ENCODE measurements around the gene MAP3K14.

Gene MAP3K14

GRCh38 chr17:45232514-45233422 is 84.1 kb downstream of the MAP3K14 start:
- DNase-seq: no peak

- DNase-seq: peak in 3 of 4 experiments; percentile 58 to 72 (median 65)
These were observed 85.2 kb downstream of the MAP3K14 start for GRCh38 chr17:45231481-45232116.

- DNase-seq: peak in 2 of 4 experiments; percentile 46 to 48
These were observed 85.9 kb downstream of the MAP3K14 start for GRCh38 chr17:45230787-45231480.

DNA sequence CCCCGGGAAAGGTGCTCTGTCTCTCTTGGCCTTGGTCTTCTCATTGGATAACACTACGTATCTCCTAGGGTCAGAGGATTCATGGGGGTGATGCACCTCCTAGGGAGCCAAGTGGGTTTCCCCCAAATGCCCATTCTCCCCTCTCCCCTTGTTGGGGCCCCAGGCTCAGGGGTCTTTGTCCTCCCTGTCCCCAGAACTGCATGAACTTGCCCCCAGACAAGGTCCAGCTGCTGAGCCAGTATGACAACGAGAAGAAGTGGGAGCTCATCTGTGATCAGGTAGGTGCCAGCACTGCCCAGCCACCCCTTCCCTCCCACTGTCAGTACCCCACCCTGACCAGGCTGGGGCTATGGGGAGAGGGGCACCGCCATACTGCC is 86.4 kb downstream of the MAP3K14 start:
- DNase-seq: no peak

- peak in 3 of 4 experiments; percentile 54 to 69 (median 61) for DNase-seq
These were observed 87.0 kb downstream of the MAP3K14 start for GRCh38 chr17:45229681-45230409.

DNA sequence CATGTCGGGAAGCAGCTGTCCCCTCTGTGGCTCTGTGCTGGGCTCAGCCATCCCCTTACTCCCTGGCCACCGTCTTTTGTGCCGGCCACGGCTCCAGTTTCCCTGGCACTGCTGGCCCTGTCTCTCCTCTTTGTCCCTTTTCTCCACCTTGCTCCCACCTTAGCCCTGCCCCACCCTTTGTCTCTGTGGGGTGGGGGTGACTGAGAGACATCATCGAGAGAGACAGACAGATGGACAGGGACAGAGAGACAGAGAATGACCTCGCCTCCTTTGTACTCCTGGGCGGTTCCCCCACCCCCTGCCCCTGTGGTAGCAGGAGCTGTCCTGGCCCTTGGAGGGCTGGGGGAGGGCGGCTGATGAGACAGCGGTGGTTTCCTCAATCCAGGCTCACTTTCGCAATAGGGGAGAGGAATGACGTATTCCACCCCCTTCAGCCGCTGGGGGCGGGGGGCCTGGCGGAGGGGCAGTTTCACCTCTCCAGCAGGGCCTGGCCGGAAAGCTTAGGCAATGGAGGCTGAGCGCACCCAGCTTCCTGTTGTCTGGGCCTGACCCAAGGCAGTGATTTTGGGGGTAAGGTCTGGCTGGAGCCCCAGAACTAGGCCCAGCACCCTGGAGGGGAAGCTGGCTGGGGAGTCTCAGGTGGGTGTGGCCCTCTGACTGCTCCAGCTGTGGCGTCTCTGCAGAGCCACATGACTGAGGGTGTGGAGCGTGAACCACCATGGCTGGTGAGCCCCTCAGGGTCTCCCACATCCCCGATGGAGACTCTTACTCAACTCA is 87.9 kb downstream of the MAP3K14 start:
- DNase-seq: peak; percentile 98 to 99 (median 99)

- peak in 3 of 4 experiments; percentile 49 to 57 (median 53) for DNase-seq
These were observed 88.7 kb downstream of the MAP3K14 start for GRCh38 chr17:45227926-45228762.

DNA sequence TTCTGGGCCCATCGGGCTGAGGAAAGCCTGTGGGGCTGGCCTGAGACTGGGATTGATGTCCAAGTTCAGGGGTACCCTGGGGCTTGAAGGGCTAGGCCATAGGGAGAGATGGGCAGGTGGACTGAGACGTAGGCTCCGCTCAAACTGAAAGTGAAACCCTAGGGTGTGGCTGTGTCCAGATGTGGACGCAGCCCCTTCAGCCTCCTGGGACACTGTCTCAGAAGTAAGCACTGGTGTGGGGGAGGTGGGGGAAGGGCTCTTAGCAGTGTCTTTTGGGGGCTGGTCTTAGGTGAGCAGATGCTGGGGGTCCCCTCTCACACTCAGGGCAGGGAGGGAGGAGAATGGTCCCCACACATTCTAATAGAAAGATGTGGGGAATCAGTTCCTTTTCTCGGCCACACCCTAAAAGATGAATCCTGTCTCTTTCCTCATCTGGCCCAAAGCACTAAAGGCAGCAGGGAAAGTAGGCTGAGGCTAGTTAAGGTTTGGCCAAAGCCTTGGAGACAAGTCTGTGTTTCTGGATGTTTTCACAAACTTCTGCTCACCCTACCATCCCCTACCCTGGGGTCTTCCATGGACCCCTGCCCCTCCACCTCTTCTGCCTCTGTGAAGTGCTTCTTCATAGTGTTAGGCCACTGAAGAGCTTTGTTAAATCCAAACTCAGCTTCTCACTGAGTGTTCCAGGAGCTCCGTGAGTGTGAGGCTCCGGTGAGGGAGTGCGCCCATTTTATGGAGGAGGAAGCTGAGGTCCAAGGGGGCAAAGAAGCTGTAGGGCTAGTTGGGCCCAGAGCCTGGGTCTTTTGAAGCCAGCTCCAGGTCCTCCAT is 89.5 kb downstream of the MAP3K14 start:
- DNase-seq: peak in 3 of 4 experiments; percentile 56 to 68 (median 61)

- DNase-seq: no peak
These were observed 90.2 kb downstream of the MAP3K14 start for GRCh38 chr17:45226576-45226975.

- peak; percentile 90 to 96 (median 95) for DNase-seq
These were observed 90.8 kb downstream of the MAP3K14 start for GRCh38 chr17:45225964-45226530.

- DNase-seq: peak in 2 of 4 experiments; percentile 26 to 41
These were observed 91.6 kb downstream of the MAP3K14 start for GRCh38 chr17:45225051-45225700.

DNA sequence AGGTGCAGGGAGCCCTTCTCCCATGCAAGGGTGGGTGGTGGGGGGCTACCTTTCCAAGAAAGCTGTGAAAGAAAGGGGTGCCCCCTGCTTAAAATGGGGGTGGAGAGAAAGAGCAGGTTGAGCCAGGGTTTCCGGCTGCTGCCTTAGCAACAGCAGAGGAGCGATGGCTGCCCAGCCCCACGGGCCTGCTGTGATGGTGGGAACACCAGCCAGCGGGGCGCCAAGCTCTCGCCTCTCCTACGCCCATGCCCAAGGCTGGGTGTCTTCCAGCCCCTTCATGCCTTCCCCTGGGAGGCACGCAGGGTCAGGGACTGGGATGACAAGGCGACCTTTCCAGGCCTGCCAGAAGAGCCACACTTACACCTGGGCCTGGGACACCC is 92.2 kb downstream of the MAP3K14 start:
- peak in 1 of 4 experiments; percentile 35 for DNase-seq

- DNase-seq: peak in 1 of 4 experiments; percentile 18
These were observed 93.0 kb downstream of the MAP3K14 start for GRCh38 chr17:45223539-45224528.

DNA sequence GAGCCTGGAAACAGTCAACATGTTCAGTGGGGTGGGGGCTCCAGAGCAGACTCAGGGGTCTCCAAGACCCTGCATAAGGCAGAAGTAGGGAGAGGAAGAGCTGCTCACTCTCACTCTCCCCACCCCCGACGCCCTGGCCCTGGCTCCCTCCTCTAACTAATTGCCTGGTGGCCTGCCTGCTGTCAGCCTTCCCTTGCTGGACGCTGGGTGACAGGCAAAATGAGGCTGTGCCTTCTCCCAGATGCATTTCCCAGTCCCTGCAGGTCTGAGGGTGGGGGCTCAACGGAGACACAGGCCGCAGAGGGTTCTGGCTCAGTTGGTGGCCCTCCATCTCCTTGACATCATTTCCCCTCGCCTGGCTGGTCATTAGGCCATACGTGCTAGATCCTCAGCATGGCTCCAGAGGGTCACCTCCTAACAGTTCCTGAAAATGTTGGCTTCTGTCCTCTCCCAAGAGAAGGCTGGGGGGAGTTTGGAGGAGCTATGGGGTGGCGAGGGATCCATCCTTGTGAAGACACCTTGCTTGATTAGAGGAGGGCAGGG is 93.8 kb downstream of the MAP3K14 start:
- peak in 3 of 4 experiments; percentile 55 to 63 (median 57) for DNase-seq

DNA sequence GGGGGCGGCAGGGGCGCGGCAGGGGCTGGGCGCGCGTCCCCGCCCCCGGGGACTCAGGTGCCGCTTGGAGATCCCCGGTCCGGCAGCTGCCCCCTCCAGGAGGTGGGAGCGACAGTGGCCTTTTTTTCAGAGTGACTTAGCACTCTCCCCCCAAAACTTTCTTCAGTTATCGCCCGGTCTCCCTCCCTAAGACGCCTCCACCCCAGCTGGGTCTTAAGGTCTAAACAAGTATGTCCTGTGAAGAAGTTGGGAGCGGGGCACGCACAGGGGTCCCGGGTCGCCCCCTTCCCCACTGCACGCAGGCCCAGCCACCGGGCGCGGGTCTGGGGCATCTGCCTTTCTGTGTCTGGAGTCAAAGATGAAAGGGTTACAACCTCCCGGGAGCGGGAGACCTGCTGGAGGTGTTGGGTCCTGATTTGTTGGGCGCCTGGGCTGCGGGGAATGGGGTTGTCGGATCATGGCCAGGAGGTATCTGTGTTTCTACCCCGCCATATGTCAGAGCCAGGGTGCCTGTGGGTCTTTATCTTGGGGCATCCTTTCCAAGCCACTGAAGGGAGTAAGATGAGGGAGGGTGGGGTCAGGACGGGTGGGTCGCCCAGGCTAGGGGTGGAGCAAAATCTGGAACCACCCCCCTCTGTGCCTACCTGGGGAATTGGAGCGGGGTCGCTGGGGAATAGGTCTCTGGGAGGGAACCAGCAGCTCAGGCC is 94.4 kb downstream of the MAP3K14 start:
- peak in 2 of 4 experiments; percentile 27 to 36 for DNase-seq

- peak in 2 of 4 experiments; percentile 37 to 46 for DNase-seq
These were observed 94.9 kb downstream of the MAP3K14 start for GRCh38 chr17:45222014-45222288.
